ENCODE results near the gene NFILZ. TPM values are rescaled to one million over a fixed set of nuclear protein-coding genes. Genes with fewer than 3 reads are reported as not detected.

The NFILZ gene
- total RNA-seq, 1 experiment from 2014 or later: not detected

GRCh38 chr19:8631425-8631819, 989 bp downstream of the NFILZ start:
- no peaks in the 10 kb centered on the region for H3K4me1 ChIP-seq (ENCODE audit: control insufficient read depth in 1 of 2, insufficient read depth in 2 of 2, low read length in 2 of 2)
- no peaks in the 10 kb centered on the region for H3K36me3 ChIP-seq (ENCODE audit: control insufficient read depth in 1 of 2, insufficient read depth in 2 of 2, low read length in 2 of 2)
- CTCF ChIA-PET: no interaction called here
- H4K20me1 ChIP-seq (ENCODE audit: insufficient read depth): no peaks in the 10 kb centered on the region
- H3K27ac ChIP-seq (ENCODE audit: low read depth, low read length): no peak overlapping the region
- H2AFZ ChIP-seq (ENCODE audit: low read depth, low read length, poor library complexity, severe bottlenecking): no peak overlapping the region
- H3K4me3 ChIP-seq (replicated peaks in 1 of 2; ENCODE audit: low read depth in 1 of 2, low read length in 2 of 2): no peak overlapping the region
- ATAC-seq: no peak
- DNase-seq (ENCODE audit: low read depth, low spot score): no peak
- RAD21 ChIA-PET (ENCODE audit: low non-redundant PET in 1 of 2, low total read pairs in 2 of 2, uncharacterized antibody in 2 of 2, unreplicated experiment in 2 of 2): no interaction called here
- no peak overlapping the region for H3K9ac ChIP-seq (ENCODE audit: low read length)
- intact Hi-C loops (cut with micrococcal nuclease): no loop called here
- H3K27me3 ChIP-seq (ENCODE audit: insufficient read depth, low read length): no peaks in the 10 kb centered on the region
- H3K79me2 ChIP-seq (ENCODE audit: insufficient read depth, low read length): no peaks in the 10 kb centered on the region
- TF ChIP-seq SP1 (IDR thresholded peaks at IDR 0.05; ENCODE audit: low read depth) (no peak), POLR2A (IDR thresholded peaks at IDR 0.05; ENCODE audit: borderline replicate concordance, extremely low read depth, insufficient read depth, insufficient read length) (no peak), YY1 (IDR thresholded peaks at IDR 0.05; ENCODE audit: extremely low read depth, insufficient replicate concordance, low read depth, low read length) (no peak), JUND (IDR thresholded peaks at IDR 0.05) (no peak), POLR2AphosphoS5 (IDR thresholded peaks at IDR 0.05; ENCODE audit: low read depth, low read length) (no peak)
- POLR2A ChIA-PET: no interaction called here
- H3K9me3 ChIP-seq (ENCODE audit: control insufficient read depth in 1 of 2, insufficient read depth in 1 of 2, low read depth in 1 of 2, low read length in 2 of 2): no peaks in the 10 kb centered on the region
- BruUV-seq (replicated peaks): no TSS peak
- no peaks in the 10 kb centered on the region for H3K9me2 ChIP-seq (ENCODE audit: insufficient read depth)
- H3K4me2 ChIP-seq (ENCODE audit: low read length): no peak overlapping the region

GRCh38 chr19:8635422-8635821, 5.0 kb downstream of the NFILZ start:
- no peak for ATAC-seq
- H3K36me3 ChIP-seq (ENCODE audit: control insufficient read depth in 1 of 2, insufficient read depth in 2 of 2, low read length in 2 of 2): no peaks in the 10 kb centered on the region
- H2AFZ ChIP-seq (ENCODE audit: low read depth, low read length, poor library complexity, severe bottlenecking): no peak overlapping the region
- H3K4me2 ChIP-seq (ENCODE audit: low read length): no peak overlapping the region
- DNase-seq (ENCODE audit: low read depth, low spot score): no peak
- H4K20me1 ChIP-seq (ENCODE audit: insufficient read depth): no peaks in the 10 kb centered on the region
- H3K4me1 ChIP-seq (ENCODE audit: control insufficient read depth in 1 of 2, insufficient read depth in 2 of 2, low read length in 2 of 2): no peaks in the 10 kb centered on the region
- intact Hi-C loops (cut with micrococcal nuclease): no loop called here
- no peak overlapping the region for H3K4me3 ChIP-seq (replicated peaks in 1 of 2; ENCODE audit: low read depth in 1 of 2, low read length in 2 of 2)
- H3K9me3 ChIP-seq (ENCODE audit: control insufficient read depth in 1 of 2, insufficient read depth in 1 of 2, low read depth in 1 of 2, low read length in 2 of 2): no peaks in the 10 kb centered on the region
- H3K9me2 ChIP-seq (ENCODE audit: insufficient read depth): no peaks in the 10 kb centered on the region
- ChIA-PET RAD21 (ENCODE audit: low non-redundant PET in 1 of 2, low total read pairs in 2 of 2, uncharacterized antibody in 2 of 2, unreplicated experiment in 2 of 2) (no interaction called here), POLR2A (no interaction called here), CTCF (no interaction called here)
- BruUV-seq (replicated peaks): no TSS peak
- no peak overlapping the region for H3K9ac ChIP-seq (ENCODE audit: low read length)
- no peak overlapping the region for H3K27ac ChIP-seq (ENCODE audit: low read depth, low read length)
- no peaks in the 10 kb centered on the region for H3K27me3 ChIP-seq (ENCODE audit: insufficient read depth, low read length)
- H3K79me2 ChIP-seq (ENCODE audit: insufficient read depth, low read length): no peaks in the 10 kb centered on the region
- TF ChIP-seq RAD21 (IDR thresholded peaks at IDR 0.05; ENCODE audit: low read depth) (no peak), ZNF274 (IDR thresholded peaks at IDR 0.05; ENCODE audit: low read depth, low read length) (no peak), CBX3 (IDR thresholded peaks at IDR 0.05; ENCODE audit: low read depth) (no peak), JUND (IDR thresholded peaks at IDR 0.05) (no peak), SIN3A (IDR thresholded peaks at IDR 0.05; ENCODE audit: low read depth) (no peak), REST (IDR thresholded peaks at IDR 0.05; ENCODE audit: low read depth) (no peak), EZH2 (IDR thresholded peaks at IDR 0.05) (no peak), SRF (IDR thresholded peaks at IDR 0.05; ENCODE audit: low read depth) (no peak), EZH2phosphoT487 (IDR thresholded peaks at IDR 0.05; ENCODE audit: borderline replicate concordance) (no peak), POLR2A (IDR thresholded peaks at IDR 0.05; ENCODE audit: borderline replicate concordance, extremely low read depth, insufficient read depth, insufficient read length) (no peak), MAX (IDR thresholded peaks at IDR 0.05) (no peak), EGR1 (IDR thresholded peaks at IDR 0.05; ENCODE audit: low read depth) (no peak), CEBPB (IDR thresholded peaks at IDR 0.05; ENCODE audit: low read depth) (no peak)
- TF ChIP-seq, protein P1, sequence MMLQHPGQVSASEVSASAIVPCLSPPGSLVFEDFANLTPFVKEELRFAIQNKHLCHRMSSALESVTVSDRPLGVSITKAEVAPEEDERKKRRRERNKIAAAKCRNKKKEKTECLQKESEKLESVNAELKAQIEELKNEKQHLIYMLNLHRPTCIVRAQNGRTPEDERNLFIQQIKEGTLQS (IDR thresholded peaks at IDR 0.05): no peak
- TF ChIP-seq, protein P2, sequence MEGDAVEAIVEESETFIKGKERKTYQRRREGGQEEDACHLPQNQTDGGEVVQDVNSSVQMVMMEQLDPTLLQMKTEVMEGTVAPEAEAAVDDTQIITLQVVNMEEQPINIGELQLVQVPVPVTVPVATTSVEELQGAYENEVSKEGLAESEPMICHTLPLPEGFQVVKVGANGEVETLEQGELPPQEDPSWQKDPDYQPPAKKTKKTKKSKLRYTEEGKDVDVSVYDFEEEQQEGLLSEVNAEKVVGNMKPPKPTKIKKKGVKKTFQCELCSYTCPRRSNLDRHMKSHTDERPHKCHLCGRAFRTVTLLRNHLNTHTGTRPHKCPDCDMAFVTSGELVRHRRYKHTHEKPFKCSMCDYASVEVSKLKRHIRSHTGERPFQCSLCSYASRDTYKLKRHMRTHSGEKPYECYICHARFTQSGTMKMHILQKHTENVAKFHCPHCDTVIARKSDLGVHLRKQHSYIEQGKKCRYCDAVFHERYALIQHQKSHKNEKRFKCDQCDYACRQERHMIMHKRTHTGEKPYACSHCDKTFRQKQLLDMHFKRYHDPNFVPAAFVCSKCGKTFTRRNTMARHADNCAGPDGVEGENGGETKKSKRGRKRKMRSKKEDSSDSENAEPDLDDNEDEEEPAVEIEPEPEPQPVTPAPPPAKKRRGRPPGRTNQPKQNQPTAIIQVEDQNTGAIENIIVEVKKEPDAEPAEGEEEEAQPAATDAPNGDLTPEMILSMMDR (IDR thresholded peaks at IDR 0.05 in 2 of 3, conservative IDR thresholded peaks at IDR 0.05 in 1 of 3; ENCODE audit: borderline replicate concordance in 1 of 3, insufficient read depth in 1 of 3, low read depth in 2 of 3, low read length in 2 of 3): no peak

Measured in HCT116 (cell line).